ENCODE data around the gene TNFRSF8.

The TNFRSF8 gene

GRCh38 chr1:12143631-12144155, 80.6 kb downstream of the TNFRSF8 start:
- DNase-seq, result peak in 1 of 2 donors; percentile 79

GRCh38 chr1:12144236-12144635, 81.1 kb downstream of the TNFRSF8 start:
- DNase-seq, result no peak

- no peak for DNase-seq
Measured at GRCh38 chr1:12144969-12145368, 81.9 kb downstream of the TNFRSF8 start.

- DNase-seq, result no peak
Measured at GRCh38 chr1:12145616-12146342, 82.7 kb downstream of the TNFRSF8 start.

- no peak for DNase-seq
Measured at GRCh38 chr1:12146343-12147112, 83.4 kb downstream of the TNFRSF8 start.

GRCh38 chr1:12147201-12147701, 84.1 kb downstream of the TNFRSF8 start:
- no peak for DNase-seq

GRCh38 chr1:12148160-12148957, 85.3 kb downstream of the TNFRSF8 start:
- no peak for DNase-seq

GRCh38 chr1:12148958-12149790, 86.1 kb downstream of the TNFRSF8 start:
- DNase-seq, result no peak

- DNase-seq, result no peak
Measured at GRCh38 chr1:12149791-12150175, 86.7 kb downstream of the TNFRSF8 start.

GRCh38 chr1:12150456-12151200, 87.5 kb downstream of the TNFRSF8 start:
- DNase-seq, result peak; percentile 47 to 56

- DNase-seq, result no peak
Measured at GRCh38 chr1:12151465-12151864, 88.4 kb downstream of the TNFRSF8 start.

- DNase-seq, result peak in 1 of 2 donors; percentile 65
Measured at GRCh38 chr1:12152113-12152891, 89.2 kb downstream of the TNFRSF8 start.

- DNase-seq, result peak; percentile 62 to 86
Measured at GRCh38 chr1:12153181-12153785, 90.2 kb downstream of the TNFRSF8 start.

- no peak for DNase-seq
Measured at GRCh38 chr1:12155328-12155727, 92.2 kb downstream of the TNFRSF8 start.

- peak; percentile 43 to 57 for DNase-seq
Measured at GRCh38 chr1:12157366-12158231, 94.5 kb downstream of the TNFRSF8 start.

- DNase-seq, result no peak
Measured at GRCh38 chr1:12158357-12159092, 95.4 kb downstream of the TNFRSF8 start.

GRCh38 chr1:12159816-12160215, 96.7 kb downstream of the TNFRSF8 start:
- DNase-seq, result peak in 1 of 2 donors; percentile 63

GRCh38 chr1:12161324-12161661, 98.2 kb downstream of the TNFRSF8 start:
- no peak for DNase-seq

All from CD4-positive, alpha-beta T cell treated with Interleukin-1 beta for 1 hour (primary cell).